GM12892 (cell line): ENCODE results near the gene DHCR24.

Source experiments
- POLR2A ChIP-seq: IDR thresholded peaks from 2 replicates; pipeline ENCODE4 v1.6.1; 2011; ENCODE audit warnings: low read depth, low read length, control low read depth
- POLR2AphosphoS5 ChIP-seq: IDR thresholded peaks from 2 replicates; pipeline ENCODE4 v1.6.1; 2011; ENCODE audit warnings: low read depth, low read length, control low read depth
- TAF1 ChIP-seq: IDR thresholded peaks from 2 replicates; pipeline ENCODE4 v1.6.1; 2011; ENCODE audit warnings: low read depth, mild to moderate bottlenecking, control low read depth, low read length, borderline replicate concordance

DNA sequence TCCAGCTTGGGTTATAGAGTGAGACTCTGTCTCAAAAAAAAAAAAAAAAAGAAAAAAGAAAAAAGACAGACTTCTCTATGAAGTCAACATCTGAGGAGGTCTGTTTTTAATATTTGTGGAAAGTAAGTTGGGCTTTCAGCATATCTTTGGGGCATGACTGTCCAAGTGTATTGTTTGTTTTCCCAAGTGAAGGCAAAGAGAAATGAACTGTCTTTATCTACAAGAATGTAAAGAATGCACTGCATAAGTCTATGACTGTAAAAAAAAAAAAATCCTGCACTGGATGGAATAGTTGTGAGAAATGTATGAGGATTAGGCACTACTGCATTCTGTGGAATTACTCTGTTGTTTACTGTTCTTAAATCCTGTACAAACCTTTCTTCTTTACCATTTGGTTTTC is 47.9 kb upstream of the DHCR24 start:
- TF ChIP-seq POLR2A = no peak
- no peak for TF ChIP-seq TAF1
- no peak for TF ChIP-seq POLR2AphosphoS5
